ENCODE measurements around the gene TMEM151B.

The TMEM151B gene

GRCh38 chr6:44224029-44224964 is 46.0 kb upstream of the TMEM151B start:
- Histone ChIP-seq H3K36me3 (peaks cover 0 to 22% (median 13%) of the 10 kb centered on the region in 11 experiments; a peak in 10 of 22 replicates), H3K4me2 (peak overlapping the region; percentile 88 to 98 (median 95)), H4K20me1 (peaks cover 21 to 55% (median 34%) of the 10 kb centered on the region in 11 experiments; a peak in 17 of 22 replicates), H3K27me3 (peaks cover 0 to 9% (median 0%) of the 10 kb centered on the region in 11 experiments; a peak in 1 of 22 replicates), H3K9me3 (replicated peaks in 1 of 11) (no peaks in the 10 kb centered on the region), H3K9ac (peak overlapping the region; percentile 57 to 83 (median 78); a peak in 21 of 22 replicates), H3K4me3 (peak overlapping the region; percentile 54 to 76 (median 68)), H3K4me1 (peaks cover 58 to 70% (median 64%) of the 10 kb centered on the region in 10 experiments), H3K27ac (peak overlapping the region in 8 of 11 experiments; percentile 57 to 76 (median 68); a peak in 14 of 22 replicates)
- TF ChIP-seq Cebpa-rat (IDR thresholded peaks at IDR 0.05) = no peak

DNA sequence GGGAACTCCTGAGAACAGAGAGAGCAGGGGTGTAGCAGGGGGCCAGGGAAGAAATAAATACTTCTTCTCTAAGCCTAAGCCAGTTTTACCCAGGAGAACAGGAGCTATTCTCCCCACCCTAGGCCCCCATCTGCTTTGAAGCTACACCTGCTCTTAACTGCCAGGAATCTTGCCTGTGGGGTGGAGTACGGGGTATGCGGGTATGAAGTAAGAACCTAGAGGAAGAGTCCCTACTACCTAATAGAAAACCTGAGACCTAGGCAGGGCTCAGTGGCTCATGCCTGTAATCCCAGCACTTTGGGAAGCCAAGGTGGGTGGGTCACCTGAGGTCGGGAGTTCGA is 45.3 kb upstream of the TMEM151B start:
- Histone ChIP-seq H3K27me3 (peaks cover 0 to 9% (median 0%) of the 10 kb centered on the region in 11 experiments; a peak in 1 of 22 replicates), H3K4me1 (peaks cover 55 to 66% (median 59%) of the 10 kb centered on the region in 10 experiments), H3K27ac (no peak overlapping the region), H3K4me2 (peak overlapping the region; percentile 88 to 98 (median 95)), H3K9me3 (replicated peaks in 1 of 11) (no peaks in the 10 kb centered on the region), H3K4me3 (peak overlapping the region in 6 of 10 experiments; percentile 63 to 72 (median 69); a peak in 8 of 20 replicates), H4K20me1 (peaks cover 21 to 55% (median 34%) of the 10 kb centered on the region in 11 experiments; a peak in 17 of 22 replicates), H3K9ac (peak overlapping the region in 9 of 11 experiments; percentile 61 to 83 (median 78); a peak in 14 of 22 replicates), H3K36me3 (peaks cover 0 to 28% (median 17%) of the 10 kb centered on the region in 11 experiments; a peak in 17 of 22 replicates)
- no peak for TF ChIP-seq Cebpa-rat (IDR thresholded peaks at IDR 0.05)

- Histone ChIP-seq H3K27me3 (peaks cover 0 to 9% (median 0%) of the 10 kb centered on the region in 11 experiments; a peak in 1 of 22 replicates), H3K9me3 (replicated peaks in 1 of 11) (no peaks in the 10 kb centered on the region), H4K20me1 (peaks cover 21 to 56% (median 34%) of the 10 kb centered on the region in 11 experiments; a peak in 17 of 22 replicates), H3K9ac (peak overlapping the region in 10 of 11 experiments; percentile 4 to 83 (median 48); a peak in 16 of 22 replicates), H3K4me3 (0 out of 20 replicates have a peak overlapping the region, but pooled peaks of 1 of the 10 experiments have one; percentile 72), H3K36me3 (peaks cover under 1 to 36% (median 25%) of the 10 kb centered on the region in 11 experiments; a peak in 19 of 22 replicates), H3K27ac (peak overlapping the region in 6 of 11 experiments; percentile 13 to 56 (median 39); a peak in 10 of 22 replicates), H3K4me2 (peak overlapping the region; percentile 68 to 98 (median 95)), H3K4me1 (peaks cover 53 to 58% (median 56%) of the 10 kb centered on the region in 10 experiments)
- TF ChIP-seq Cebpa-rat (IDR thresholded peaks at IDR 0.05) = no peak
These were observed 44.5 kb upstream of the TMEM151B start for GRCh38 chr6:44225579-44226325.

GRCh38 chr6:44226368-44227147 is 43.7 kb upstream of the TMEM151B start:
- peaks cover 0 to 9% (median 0%) of the 10 kb centered on the region in 11 experiments; a peak in 1 of 22 replicates for H3K27me3 ChIP-seq
- peaks cover 5 to 45% (median 33%) of the 10 kb centered on the region in 11 experiments; a peak in 19 of 22 replicates for H3K36me3 ChIP-seq
- peaks cover 21 to 56% (median 34%) of the 10 kb centered on the region in 11 experiments; a peak in 17 of 22 replicates for H4K20me1 ChIP-seq
- peak overlapping the region in 1 of 10 experiments; percentile 0; a peak in 1 of 20 replicates for H3K4me3 ChIP-seq
- H3K4me2 ChIP-seq = peak overlapping the region; percentile 68 to 98 (median 95)
- no peak for TF ChIP-seq Cebpa-rat (IDR thresholded peaks at IDR 0.05)
- no peaks in the 10 kb centered on the region for H3K9me3 ChIP-seq (replicated peaks in 1 of 11)
- peak overlapping the region in 6 of 11 experiments; percentile 13 to 56 (median 39); a peak in 11 of 22 replicates for H3K27ac ChIP-seq
- peak overlapping the region in 10 of 11 experiments; percentile 8 to 83 (median 48); a peak in 17 of 22 replicates for H3K9ac ChIP-seq
- peaks cover 49 to 60% (median 52%) of the 10 kb centered on the region in 10 experiments for H3K4me1 ChIP-seq

- no peaks in the 10 kb centered on the region for H3K9me3 ChIP-seq (replicated peaks in 1 of 11)
- H3K4me3 ChIP-seq = no peak overlapping the region
- TF ChIP-seq Cebpa-rat (IDR thresholded peaks at IDR 0.05) = no peak
- peaks cover 44 to 61% (median 51%) of the 10 kb centered on the region in 10 experiments for H3K4me1 ChIP-seq
- H3K27me3 ChIP-seq = peaks cover 0 to 8% (median 0%) of the 10 kb centered on the region in 11 experiments; a peak in 1 of 22 replicates
- H3K4me2 ChIP-seq = peak overlapping the region; percentile 68 to 98 (median 95); a peak in 19 of 22 replicates
- H3K27ac ChIP-seq = peak overlapping the region in 3 of 11 experiments; percentile 1 to 41 (median 37); a peak in 3 of 22 replicates
- H3K36me3 ChIP-seq = peaks cover 8 to 52% (median 40%) of the 10 kb centered on the region in 11 experiments; a peak in 20 of 22 replicates
- H3K9ac ChIP-seq = peak overlapping the region in 6 of 11 experiments; percentile 10 to 83 (median 54); a peak in 6 of 22 replicates
- peaks cover 21 to 60% (median 34%) of the 10 kb centered on the region in 11 experiments; a peak in 17 of 22 replicates for H4K20me1 ChIP-seq
These were observed 43.0 kb upstream of the TMEM151B start for GRCh38 chr6:44227148-44227793.

DNA sequence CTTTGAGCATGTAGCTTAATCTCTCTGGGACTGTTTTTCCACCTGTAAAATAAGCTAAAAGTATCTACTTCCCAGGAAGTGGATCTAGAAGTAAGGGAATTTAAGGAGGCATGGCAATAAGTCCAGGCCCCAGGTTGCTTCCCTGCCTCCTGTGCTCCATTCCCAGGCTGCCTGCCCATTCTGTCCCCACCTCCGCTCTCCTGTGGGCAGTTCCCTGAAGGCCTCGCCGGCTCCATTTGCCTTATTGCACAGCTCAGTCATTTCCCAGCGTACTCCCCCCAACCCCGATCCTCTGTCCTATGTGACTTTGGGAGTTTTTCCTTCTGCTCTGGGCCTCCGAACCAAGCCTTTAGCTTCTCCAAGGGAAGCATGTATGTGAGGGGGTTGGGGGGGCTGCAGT is 42.2 kb upstream of the TMEM151B start:
- Histone ChIP-seq H3K4me1 (peaks cover 43 to 61% (median 51%) of the 10 kb centered on the region in 10 experiments), H3K27me3 (0 out of 22 replicates have a peak, but pooled peaks cover 0 to under 1% (median 0%) of the 10 kb centered on the region in 11 experiments), H3K36me3 (peaks cover 14 to 59% (median 47%) of the 10 kb centered on the region in 11 experiments; a peak in 21 of 22 replicates), H4K20me1 (peaks cover 21 to 57% (median 34%) of the 10 kb centered on the region in 11 experiments; a peak in 17 of 22 replicates), H3K27ac (no peak overlapping the region), H3K9me3 (replicated peaks in 1 of 11) (no peaks in the 10 kb centered on the region), H3K9ac (no peak overlapping the region; a peak in 2 of 22 replicates), H3K4me3 (no peak overlapping the region), H3K4me2 (no peak overlapping the region)
- no peak for TF ChIP-seq Cebpa-rat (IDR thresholded peaks at IDR 0.05)

DNA sequence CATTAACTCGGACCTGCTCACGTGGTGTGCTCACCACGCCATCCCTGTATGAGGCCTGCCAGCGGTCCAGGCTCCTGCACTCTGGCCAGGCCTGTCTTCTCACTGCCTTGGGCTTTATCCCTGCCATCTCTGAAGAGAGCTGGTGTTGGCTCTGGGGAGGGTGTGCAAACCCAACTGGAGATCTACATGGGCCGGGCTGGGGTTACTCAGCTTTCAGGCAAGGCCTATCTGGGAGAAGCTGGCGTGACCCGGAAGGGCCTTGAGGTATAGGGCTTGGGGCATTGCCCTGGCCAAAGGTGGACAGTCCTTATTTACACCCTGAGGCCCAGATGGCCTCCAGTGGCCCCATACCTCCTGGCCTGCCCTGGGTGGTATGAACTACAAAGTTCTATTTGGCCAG is 41.8 kb upstream of the TMEM151B start:
- Histone ChIP-seq H3K4me1 (peaks cover 44 to 64% (median 54%) of the 10 kb centered on the region in 10 experiments), H3K9me3 (replicated peaks in 1 of 11) (no peaks in the 10 kb centered on the region), H4K20me1 (peaks cover 21 to 58% (median 34%) of the 10 kb centered on the region in 11 experiments; a peak in 17 of 22 replicates), H3K27ac (no peak overlapping the region), H3K4me2 (no peak overlapping the region), H3K27me3 (no peaks in the 10 kb centered on the region), H3K4me3 (no peak overlapping the region), H3K36me3 (peaks cover 14 to 63% (median 50%) of the 10 kb centered on the region in 11 experiments; a peak in 21 of 22 replicates), H3K9ac (no peak overlapping the region)
- no peak for TF ChIP-seq Cebpa-rat (IDR thresholded peaks at IDR 0.05)

Data from BLaER1 treated with 17β-estradiol and CSF1 and Interleukin-3, amounts not matched to agents 10 nM and 100 nM (cell line).